ENCODE results near the gene DNAH14.

DNA sequence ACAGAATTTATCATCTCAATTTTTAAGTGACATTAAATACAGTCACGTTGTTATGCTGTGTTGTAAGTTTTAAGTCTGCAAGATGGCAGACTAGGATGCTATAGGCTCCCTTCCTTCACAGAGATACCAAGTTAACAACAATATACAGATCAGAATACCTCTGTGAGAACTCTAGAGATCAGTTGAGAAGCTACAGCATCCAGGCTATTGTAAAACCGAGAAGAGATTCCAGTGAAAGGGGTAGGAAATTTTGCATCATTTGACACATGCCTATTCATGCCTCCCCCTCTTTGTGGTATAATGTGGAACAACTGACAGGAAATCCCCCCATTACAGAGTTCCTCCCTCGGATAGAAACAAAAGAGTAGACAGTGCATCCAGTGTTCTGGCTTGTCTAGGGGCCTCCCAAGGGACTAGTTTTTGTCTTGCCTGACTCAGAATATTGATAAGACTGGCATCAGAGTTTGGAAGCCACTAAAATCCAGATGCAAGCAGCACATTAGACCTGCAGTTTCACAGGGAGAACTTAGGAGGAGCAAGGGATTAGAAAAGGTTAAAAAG lies 417.7 kb downstream of the DNAH14 start:
- TF ChIP-seq POLR2A (IDR thresholded peaks at IDR 0.05; ENCODE audit: low read depth, low read length) (no peak), TAF1 (IDR thresholded peaks at IDR 0.05; ENCODE audit: low read depth, low read length) (no peak)
